ENCODE data around the gene BCL2L11.
"Not testable (repeated sequence)": the region's sequence is repeated elsewhere in the genome, so short reads cannot be mapped to it uniquely, and the experiment has no call there.

BCL2L11 gene

GRCh38 chr2:111120253-111121027, at the start of gene BCL2L11:
BCL2L11 (plus strand) TSS chr2:111120914; CDS start chr2:111123746, 2,832 bp downstream.
- DNase-seq, result peak; percentile 80 to 92

- no peak for DNase-seq
Observed at GRCh38 chr2:111071600-111072171, 49.0 kb upstream of the BCL2L11 start.

GRCh38 chr2:111072220-111072871, 48.4 kb upstream of the BCL2L11 start:
- no peak for DNase-seq

GRCh38 chr2:111082659-111083058, 38.1 kb upstream of the BCL2L11 start:
- DNase-seq, result not testable (repeated sequence)

GRCh38 chr2:111091811-111092211, 28.9 kb upstream of the BCL2L11 start:
- DNase-seq, result no peak

- no peak for DNase-seq
Observed at GRCh38 chr2:111094691-111095090, 26.0 kb upstream of the BCL2L11 start.

GRCh38 chr2:111095434-111095833, 25.3 kb upstream of the BCL2L11 start:
- no peak for DNase-seq

GRCh38 chr2:111099402-111099801, 21.3 kb upstream of the BCL2L11 start:
- no peak for DNase-seq

GRCh38 chr2:111100087-111100764, 20.5 kb upstream of the BCL2L11 start:
- DNase-seq, result no peak

GRCh38 chr2:111100765-111101162, 19.9 kb upstream of the BCL2L11 start:
- DNase-seq, result no peak

- DNase-seq, result no peak
Observed at GRCh38 chr2:111101592-111101991, 19.1 kb upstream of the BCL2L11 start.

GRCh38 chr2:111102216-111102615, 18.5 kb upstream of the BCL2L11 start:
- DNase-seq, result no peak

- no peak for DNase-seq
Observed at GRCh38 chr2:111105926-111106325, 14.8 kb upstream of the BCL2L11 start.

GRCh38 chr2:111106706-111107105, 14.0 kb upstream of the BCL2L11 start:
- DNase-seq, result no peak

- no peak for DNase-seq
Observed at GRCh38 chr2:111108745-111109271, 11.9 kb upstream of the BCL2L11 start.

- DNase-seq, result no peak
Observed at GRCh38 chr2:111111101-111111755, 9.5 kb upstream of the BCL2L11 start.

- no peak for DNase-seq
Observed at GRCh38 chr2:111113838-111114237, 6.9 kb upstream of the BCL2L11 start.

- no peak for DNase-seq
Observed at GRCh38 chr2:111116011-111116746, 4.5 kb upstream of the BCL2L11 start.

- peak; percentile 48 to 78 for DNase-seq
Observed at GRCh38 chr2:111116843-111117597, 3.7 kb upstream of the BCL2L11 start.

GRCh38 chr2:111117598-111118480, 2.9 kb upstream of the BCL2L11 start:
- peak in 1 of 2 experiments; percentile 49 for DNase-seq

Data from NCI-H524 (cell line).